T-helper 17 cell (primary cell): ENCODE measurements around the gene ADAMTS14. TPM values are rescaled to one million over a fixed set of nuclear protein-coding genes. Genes with fewer than 3 reads are reported as not detected.

Experiments used
- ATAC-seq: fragments of 150-1000 bp; cut with Tn5 transposase; 2 replicates; pipeline ENCODE4 v1.10.0; 2021; ENCODE audit warnings: mild to moderate bottlenecking, moderate library complexity
- DNase-seq, 3 donors: peaks; one replicate each; pipeline versions ENCODE4 v3.0.0 to v3.0.0-alpha.2; 2020 to 2021
- H3K9me3 ChIP-seq: one replicate; pipeline ENCODE4 v1.7.0; 2013; ENCODE audit warnings: low read length, mild to moderate bottlenecking; ENCODE audit not compliant: control insufficient read depth, poor library complexity, severe bottlenecking
- H3K27ac Mint-ChIP-seq: one replicate; pipeline ENCODE4 v1.8.0; 2022; ENCODE audit warnings: mild to moderate bottlenecking, moderate library complexity, mixed read lengths
- H3K27me3 Mint-ChIP-seq: one replicate; pipeline ENCODE4 v1.8.0; 2022; ENCODE audit warnings: mixed read lengths
- H3K36me3 Mint-ChIP-seq: one replicate; pipeline ENCODE4 v1.8.0; 2022; ENCODE audit warnings: low read depth, mixed read lengths
- H3K4me1 Mint-ChIP-seq: one replicate; pipeline ENCODE4 v1.8.0; 2022; ENCODE audit warnings: mild to moderate bottlenecking, mixed read lengths
- H3K4me3 Mint-ChIP-seq: one replicate; pipeline ENCODE4 v1.8.0; 2022; ENCODE audit warnings: mild to moderate bottlenecking, moderate library complexity, mixed read lengths
- total RNA-seq, 4 donors: library from RNA in 2 of 4; stranded (reverse) in 2 of 4; gene quantifications; one replicate each; pipeline ENCODE4 v1.2.3 and lab custom pipeline; 2022 to 2026

ADAMTS14 gene
- total RNA-seq, 2 donors from 2014 or later, result not detected

DNA sequence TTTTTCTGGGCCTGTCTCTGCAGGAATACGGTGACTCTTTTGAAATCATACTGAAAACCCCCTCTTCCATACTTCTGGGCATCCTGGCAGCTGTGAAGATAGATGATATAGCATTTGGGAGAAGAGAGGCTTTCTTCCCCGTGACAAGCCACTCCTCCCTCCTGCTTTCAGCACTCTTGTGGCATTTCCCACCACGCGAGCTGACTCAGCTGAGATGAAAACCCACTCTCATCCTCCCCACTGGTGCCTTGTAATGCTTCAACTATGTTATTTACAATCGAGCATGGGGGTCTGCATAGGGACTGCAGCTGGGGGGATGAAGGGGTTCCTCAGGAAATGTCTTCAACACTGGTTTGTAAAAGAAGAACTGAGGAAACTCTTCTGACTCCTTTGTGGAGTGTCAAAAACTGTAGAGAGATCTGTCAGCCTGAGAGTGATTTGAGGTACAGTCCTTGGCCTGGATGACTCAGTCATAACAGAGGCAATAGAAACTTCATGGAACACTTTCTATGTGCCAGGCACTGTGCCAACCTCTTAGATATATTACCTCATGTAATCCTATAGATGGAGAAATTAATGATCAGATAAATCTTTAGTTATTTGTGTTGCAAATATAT, 114.6 kb downstream of the ADAMTS14 start:
- DNase-seq, result no peak
- H3K4me3 Mint-ChIP-seq, result no peak overlapping the region

DNA sequence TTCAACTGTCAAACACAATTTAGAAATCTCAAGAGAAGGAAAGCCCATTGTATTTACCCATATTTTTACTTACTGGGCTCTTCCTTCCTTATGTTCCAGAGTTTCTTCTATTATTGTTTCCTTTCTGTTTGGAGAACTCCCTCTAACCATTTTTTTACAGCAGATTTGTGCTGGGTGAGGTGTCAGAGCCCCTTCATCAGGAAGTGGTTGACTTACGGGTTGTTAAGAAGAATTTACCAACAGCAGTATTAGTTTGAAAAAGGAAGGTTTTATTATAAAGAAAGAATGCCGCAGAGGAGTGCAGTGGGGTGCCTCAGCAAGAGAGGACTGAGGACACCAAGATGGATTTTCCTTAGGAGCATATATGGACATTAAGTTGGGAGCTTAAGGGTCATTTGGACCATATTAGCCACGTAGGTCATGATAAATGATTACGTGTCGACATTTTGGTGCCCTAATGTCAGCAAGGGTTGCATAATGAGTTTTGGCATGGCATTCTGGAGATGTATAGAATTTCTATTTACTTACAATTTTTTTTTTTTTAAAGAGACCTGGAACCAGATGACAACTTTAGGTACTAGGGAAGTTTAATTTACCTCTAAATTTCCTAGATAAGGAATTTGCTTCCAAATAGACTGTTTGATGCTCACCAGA, 119.2 kb downstream of the ADAMTS14 start:
- H3K4me3 Mint-ChIP-seq, result no peak overlapping the region
- no peak for DNase-seq
- no peaks in the 10 kb centered on the region for H3K36me3 Mint-ChIP-seq
- H3K4me1 Mint-ChIP-seq, result peaks cover 4% of the 10 kb centered on the region
- H3K27ac Mint-ChIP-seq, result no peak overlapping the region
- peaks cover 38% of the 10 kb centered on the region for H3K27me3 Mint-ChIP-seq
- no peaks in the 10 kb centered on the region for H3K9me3 ChIP-seq
- no peak for ATAC-seq

More for the DNA sequence above, 114.6 kb downstream of the ADAMTS14 start:
- H3K4me1 Mint-ChIP-seq, result peaks cover 11% of the 10 kb centered on the region
- no peak overlapping the region for H3K27ac Mint-ChIP-seq
- ATAC-seq, result no peak
- no peaks in the 10 kb centered on the region for H3K9me3 ChIP-seq
- H3K27me3 Mint-ChIP-seq, result peaks cover 29% of the 10 kb centered on the region
- no peaks in the 10 kb centered on the region for H3K36me3 Mint-ChIP-seq

DNA sequence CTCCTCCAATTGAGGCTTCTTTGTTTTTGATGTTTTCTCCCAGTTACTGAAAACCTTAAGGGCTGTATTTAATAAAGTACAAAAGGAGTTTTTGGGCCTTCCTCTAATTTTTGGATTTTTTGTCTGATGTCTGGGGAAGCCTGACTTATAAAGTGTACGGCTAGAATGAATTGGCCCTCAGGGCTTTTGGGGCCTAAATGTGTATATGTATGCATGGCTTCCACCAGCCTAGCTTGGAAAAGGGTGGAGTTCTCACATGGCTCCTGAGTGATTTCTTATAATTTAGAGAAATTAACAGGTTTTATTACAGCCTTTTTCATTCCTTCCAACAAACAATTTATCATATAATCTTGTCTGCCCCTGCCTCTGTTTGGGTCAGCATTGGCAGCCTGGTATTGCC, 123.3 kb downstream of the ADAMTS14 start:
- Mint-ChIP-seq H3K36me3 (peaks cover 2% of the 10 kb centered on the region), H3K4me1 (no peaks in the 10 kb centered on the region), H3K27ac (no peak overlapping the region), H3K4me3 (no peak overlapping the region), H3K27me3 (peaks cover 58% of the 10 kb centered on the region)
- ATAC-seq (no peak), DNase-seq (no peak)
- no peaks in the 10 kb centered on the region for H3K9me3 ChIP-seq

DNA sequence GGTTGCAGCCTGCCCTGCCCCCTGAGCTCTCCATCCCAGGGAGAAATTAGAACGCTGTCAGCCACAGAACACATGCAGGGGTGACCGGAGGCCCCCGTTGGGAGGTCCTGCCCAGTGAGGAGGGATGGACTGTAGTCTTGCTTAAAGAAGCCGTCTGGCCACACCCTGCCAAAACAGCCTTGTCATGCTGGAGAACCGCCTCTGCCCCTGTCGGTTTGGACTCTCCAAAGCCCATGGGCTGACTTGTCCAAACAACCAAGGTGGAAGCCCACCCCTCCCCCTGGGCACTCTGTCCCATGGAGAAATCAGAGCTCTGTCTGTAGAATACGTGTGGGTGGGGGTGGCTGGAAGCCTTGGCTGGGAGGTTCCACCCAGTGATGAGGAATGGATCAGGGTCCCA, 125.5 kb downstream of the ADAMTS14 start:
- DNase-seq, result no peak
- peaks cover 54% of the 10 kb centered on the region for H3K27me3 Mint-ChIP-seq
- no peak overlapping the region for H3K4me3 Mint-ChIP-seq

DNA sequence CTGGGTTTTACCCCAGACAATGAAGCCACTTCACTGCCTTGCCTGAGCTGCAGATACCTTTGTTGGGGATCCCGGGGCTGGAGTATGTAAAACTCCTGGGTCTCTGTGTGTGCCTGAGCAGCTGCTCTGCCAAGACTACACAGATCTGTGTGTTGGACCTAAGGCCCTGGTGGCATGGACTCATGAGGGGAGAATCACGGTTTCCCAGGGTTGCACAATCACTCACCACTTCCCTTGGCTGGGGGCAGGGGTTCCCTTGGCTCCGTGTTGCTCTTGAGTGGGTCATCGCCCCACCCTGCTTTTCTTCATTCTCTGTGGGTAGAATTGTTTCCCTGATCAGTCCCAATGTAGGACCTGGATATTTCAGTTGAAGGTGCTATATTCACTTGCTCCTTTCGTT, 126.8 kb downstream of the ADAMTS14 start:
- Mint-ChIP-seq H3K4me1 (no peaks in the 10 kb centered on the region), H3K27ac (no peak overlapping the region), H3K27me3 (peaks cover 64% of the 10 kb centered on the region), H3K36me3 (peaks cover 2% of the 10 kb centered on the region), H3K4me3 (no peak overlapping the region)
- no peak for ATAC-seq
- no peak for DNase-seq
- H3K9me3 ChIP-seq, result no peaks in the 10 kb centered on the region

More for the DNA sequence above, 125.5 kb downstream of the ADAMTS14 start:
- ATAC-seq, result no peak
- H3K9me3 ChIP-seq, result no peaks in the 10 kb centered on the region
- H3K36me3 Mint-ChIP-seq, result peaks cover 2% of the 10 kb centered on the region
- H3K27ac Mint-ChIP-seq, result no peak overlapping the region
- H3K4me1 Mint-ChIP-seq, result no peaks in the 10 kb centered on the region

DNA sequence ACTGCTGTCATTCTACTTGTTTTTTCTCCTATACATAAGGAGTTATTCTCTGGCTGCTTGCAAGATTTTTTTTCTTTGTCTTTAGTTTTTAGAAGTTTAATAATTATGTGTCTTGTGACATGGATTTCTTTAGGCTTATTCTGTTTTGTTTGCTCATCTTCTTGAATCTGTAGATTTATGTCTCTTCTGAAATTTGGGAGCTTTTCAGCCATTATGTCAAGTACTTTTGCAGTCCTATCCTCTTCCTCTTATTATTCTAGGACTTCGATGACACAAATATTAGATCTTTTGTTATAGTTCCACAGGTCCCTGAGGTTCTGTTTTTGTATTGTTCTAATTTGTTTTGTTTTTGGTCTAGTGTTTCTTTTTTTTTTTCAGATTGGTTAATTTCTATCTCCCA, 129.5 kb downstream of the ADAMTS14 start:
- peaks cover 2% of the 10 kb centered on the region for H3K36me3 Mint-ChIP-seq
- no peaks in the 10 kb centered on the region for H3K4me1 Mint-ChIP-seq
- H3K27me3 Mint-ChIP-seq, result peaks cover 80% of the 10 kb centered on the region
- DNase-seq (no peak), ATAC-seq (no peak)
- H3K27ac Mint-ChIP-seq, result no peak overlapping the region
- H3K9me3 ChIP-seq, result no peaks in the 10 kb centered on the region
- H3K4me3 Mint-ChIP-seq, result no peak overlapping the region

DNA sequence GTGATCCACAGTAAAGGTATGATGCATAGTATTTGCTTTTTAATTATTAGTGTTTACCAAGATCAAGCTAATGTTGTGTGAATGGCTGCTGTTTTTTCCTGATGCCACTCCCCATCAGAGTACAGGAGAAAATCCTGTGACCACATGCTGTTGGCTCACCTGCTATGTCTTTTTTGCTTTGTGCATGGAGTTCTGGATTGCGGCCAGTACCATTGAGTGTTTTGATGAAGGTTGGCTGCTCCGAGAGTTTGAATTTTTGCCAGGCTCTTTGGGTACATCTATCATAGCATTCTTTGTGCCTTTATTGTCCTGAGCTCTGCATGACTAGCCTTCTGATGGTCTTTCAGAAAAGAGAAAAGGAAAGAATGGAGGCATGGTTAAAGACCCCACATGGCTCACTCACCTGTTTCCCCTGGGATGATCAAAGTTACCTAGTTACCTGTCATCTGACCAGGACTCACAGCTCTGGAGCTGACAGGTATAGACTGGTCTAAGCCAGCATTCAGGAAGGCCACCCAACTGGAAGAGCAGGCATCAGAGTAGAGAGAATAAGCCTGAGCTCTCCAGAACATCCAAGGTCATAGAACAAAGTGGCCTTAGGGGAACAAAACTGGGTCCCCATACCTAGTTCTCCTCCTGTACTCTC, 131.6 kb downstream of the ADAMTS14 start:
- ATAC-seq (no peak), DNase-seq (no peak)
- no peaks in the 10 kb centered on the region for H3K9me3 ChIP-seq
- no peaks in the 10 kb centered on the region for H3K4me1 Mint-ChIP-seq
- H3K4me3 Mint-ChIP-seq, result no peak overlapping the region
- peaks cover 2% of the 10 kb centered on the region for H3K36me3 Mint-ChIP-seq
- H3K27ac Mint-ChIP-seq, result no peak overlapping the region
- H3K27me3 Mint-ChIP-seq, result peaks cover 70% of the 10 kb centered on the region

DNA sequence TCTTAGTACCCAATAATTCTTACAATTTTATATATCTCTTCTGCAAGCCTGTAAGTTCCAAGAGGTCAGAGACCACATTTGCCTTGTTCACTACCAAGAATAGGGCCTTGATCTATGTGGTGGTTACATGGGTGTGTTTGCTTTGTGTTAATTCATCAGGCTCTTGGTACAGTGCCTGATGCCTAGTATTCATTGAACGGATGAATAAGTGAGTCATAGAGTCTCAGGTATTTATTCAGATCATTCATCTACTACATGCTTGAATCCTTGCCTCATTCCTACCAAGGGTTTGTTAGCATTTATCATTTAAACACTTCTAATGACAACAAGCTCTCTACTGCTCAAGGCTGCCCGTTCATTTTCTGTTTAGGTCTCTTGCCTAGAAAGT, 132.1 kb downstream of the ADAMTS14 start:
- Mint-ChIP-seq H3K4me1 (no peaks in the 10 kb centered on the region), H3K36me3 (peaks cover 2% of the 10 kb centered on the region), H3K27me3 (peaks cover 65% of the 10 kb centered on the region), H3K27ac (no peak overlapping the region), H3K4me3 (no peak overlapping the region)
- DNase-seq (no peak), ATAC-seq (no peak)
- H3K9me3 ChIP-seq, result no peaks in the 10 kb centered on the region

DNA sequence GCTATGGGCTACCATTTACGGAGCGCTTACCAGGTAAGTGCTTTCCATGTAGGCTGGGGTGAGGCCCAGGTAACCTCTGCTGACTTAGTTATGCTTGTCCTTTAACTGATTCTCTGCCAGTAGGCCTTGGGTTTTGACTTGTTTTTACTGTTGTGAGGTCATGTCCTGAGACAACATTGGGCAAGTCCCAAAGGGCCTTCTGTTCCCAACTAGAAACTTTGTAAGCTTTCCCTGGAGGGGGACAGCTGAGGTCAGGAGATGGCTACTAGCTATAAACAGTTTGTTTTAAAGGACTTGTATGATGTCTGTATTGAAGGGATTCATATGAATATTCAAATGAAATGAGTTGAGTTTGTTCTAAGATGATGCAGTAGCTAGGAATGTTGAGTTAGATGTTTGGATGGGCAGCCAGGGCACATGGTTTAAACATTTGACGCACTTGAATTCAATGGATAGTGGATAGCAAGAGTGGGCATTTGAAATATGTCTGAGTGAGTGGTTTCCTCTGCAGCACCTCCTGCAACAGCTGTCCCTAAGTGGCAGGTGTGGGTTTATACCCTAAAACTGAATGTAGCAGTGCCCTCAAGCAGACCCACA, 133.4 kb downstream of the ADAMTS14 start:
- Mint-ChIP-seq H3K4me1 (no peaks in the 10 kb centered on the region), H3K27me3 (peaks cover 56% of the 10 kb centered on the region), H3K27ac (no peak overlapping the region), H3K36me3 (no peaks in the 10 kb centered on the region), H3K4me3 (no peak overlapping the region)
- no peaks in the 10 kb centered on the region for H3K9me3 ChIP-seq
- ATAC-seq (no peak), DNase-seq (no peak)

DNA sequence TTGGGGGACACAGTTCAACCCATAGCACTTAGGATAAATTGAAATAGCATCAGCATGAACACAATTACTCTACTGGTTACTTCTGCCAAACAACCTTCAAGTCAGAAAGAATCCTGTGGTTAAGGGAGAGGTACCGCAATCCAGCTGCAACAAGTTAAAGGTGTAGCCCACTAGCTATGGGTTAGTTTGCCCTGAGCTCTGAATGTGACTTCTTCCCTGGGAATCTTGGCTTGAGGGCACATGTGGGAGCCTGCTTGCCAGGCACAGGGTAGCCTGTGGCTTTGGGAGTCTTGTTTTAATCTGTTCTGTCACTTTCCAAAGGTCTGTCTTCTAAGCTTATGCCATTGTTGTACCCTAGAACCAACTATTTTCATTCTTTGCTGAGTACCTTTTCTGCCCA, 134.5 kb downstream of the ADAMTS14 start:
- DNase-seq (no peak), ATAC-seq (no peak)
- peaks cover 52% of the 10 kb centered on the region for H3K27me3 Mint-ChIP-seq
- H3K4me3 Mint-ChIP-seq, result no peak overlapping the region
- no peak overlapping the region for H3K27ac Mint-ChIP-seq
- no peaks in the 10 kb centered on the region for H3K4me1 Mint-ChIP-seq
- H3K36me3 Mint-ChIP-seq, result no peaks in the 10 kb centered on the region
- no peaks in the 10 kb centered on the region for H3K9me3 ChIP-seq

DNA sequence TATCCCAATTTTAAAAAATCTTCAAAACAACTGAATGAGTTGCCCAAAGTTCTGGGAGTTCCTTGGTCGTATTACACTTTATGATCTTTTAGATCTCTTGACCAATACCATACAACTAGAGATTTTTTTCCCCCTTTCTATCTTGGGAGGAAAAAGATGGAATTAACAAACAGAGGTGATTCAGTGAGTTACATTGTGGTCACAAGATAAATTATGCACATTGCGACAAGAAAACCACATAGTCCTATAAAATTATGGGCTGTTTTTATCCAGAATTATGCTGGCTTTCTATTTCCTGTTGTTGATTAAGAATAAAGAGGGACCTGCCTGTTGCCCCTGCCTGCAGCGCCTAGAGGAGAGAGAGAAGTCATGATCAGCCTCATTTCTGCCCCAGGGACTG, 135.2 kb downstream of the ADAMTS14 start:
- no peak for ATAC-seq
- H3K4me1 Mint-ChIP-seq, result no peaks in the 10 kb centered on the region
- H3K4me3 Mint-ChIP-seq, result no peak overlapping the region
- no peak for DNase-seq
- peaks cover 45% of the 10 kb centered on the region for H3K27me3 Mint-ChIP-seq
- no peaks in the 10 kb centered on the region for H3K9me3 ChIP-seq
- no peaks in the 10 kb centered on the region for H3K36me3 Mint-ChIP-seq
- no peak overlapping the region for H3K27ac Mint-ChIP-seq

DNA sequence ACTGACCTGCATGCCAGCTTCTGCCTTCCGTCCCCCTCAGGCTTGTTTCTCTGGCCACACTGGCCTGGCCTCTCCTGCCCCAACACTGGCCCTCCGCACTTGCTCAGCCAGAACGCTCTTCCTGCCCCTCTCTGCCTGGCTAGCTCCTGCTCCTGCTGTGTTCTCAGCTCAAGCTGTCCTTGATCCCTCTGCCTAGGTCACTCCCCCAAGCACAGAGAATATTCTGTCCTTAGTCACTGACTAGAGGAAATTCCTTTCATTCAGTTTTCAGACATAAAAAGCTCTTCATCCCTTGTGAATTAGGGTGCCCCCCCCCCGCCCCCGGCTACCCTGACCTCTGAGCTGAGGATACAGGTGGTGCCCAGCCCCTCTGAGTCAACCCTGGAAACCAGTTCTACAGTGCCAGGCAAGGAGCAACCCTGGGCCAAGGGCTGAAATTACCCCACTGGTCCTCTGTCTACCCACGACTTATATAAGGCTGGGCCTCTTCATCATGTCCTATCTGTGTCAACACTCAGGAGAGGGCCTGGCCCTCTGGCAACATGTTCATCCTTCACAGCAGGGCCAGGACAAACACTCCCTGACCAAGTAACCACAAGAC, 136.8 kb downstream of the ADAMTS14 start:
- ATAC-seq, result no peak
- no peaks in the 10 kb centered on the region for H3K36me3 Mint-ChIP-seq

DNA sequence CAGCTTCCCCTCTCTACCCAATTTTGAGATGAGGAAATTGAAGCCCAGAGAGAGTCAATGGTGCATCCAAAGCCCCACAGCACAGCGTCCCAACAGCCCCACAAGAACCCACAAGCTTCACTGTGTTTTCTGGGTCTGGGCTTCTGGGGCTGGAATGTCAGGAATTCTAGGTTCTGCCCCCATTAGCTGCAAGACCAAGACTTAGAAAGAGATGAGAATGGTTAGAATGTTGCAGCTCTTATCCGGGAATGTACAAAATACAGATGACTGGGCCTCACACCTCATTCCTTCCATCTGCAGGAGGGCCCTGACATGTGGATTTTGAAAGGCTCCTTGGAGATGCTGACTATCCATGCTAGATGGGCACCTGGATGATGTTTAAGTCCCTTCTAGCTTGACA, 137.4 kb downstream of the ADAMTS14 start:
- Mint-ChIP-seq H3K4me1 (peaks cover 6% of the 10 kb centered on the region), H3K36me3 (no peaks in the 10 kb centered on the region), H3K4me3 (no peak overlapping the region), H3K27me3 (peaks cover 24% of the 10 kb centered on the region), H3K27ac (no peak overlapping the region)
- ATAC-seq, result no peak
- no peaks in the 10 kb centered on the region for H3K9me3 ChIP-seq
- no peak for DNase-seq

More for the DNA sequence above, 136.8 kb downstream of the ADAMTS14 start:
- no peaks in the 10 kb centered on the region for H3K9me3 ChIP-seq
- Mint-ChIP-seq H3K27me3 (peaks cover 31% of the 10 kb centered on the region), H3K4me1 (peaks cover under 1% of the 10 kb centered on the region), H3K4me3 (no peak overlapping the region), H3K27ac (no peak overlapping the region)
- no peak for DNase-seq
